DMS79 treated with DMSO at 0.1 percent for 48 hours (cell line): ENCODE data around the gene FXYD3.
"Not testable (repeated sequence)": the region's sequence is repeated elsewhere in the genome, so short reads cannot be mapped to it uniquely, and the experiment has no call there.

Experiments used
- DNase-seq: peaks from one replicate; lab custom pipeline; 2025; lab: John Stamatoyannopoulos, UW

The FXYD3 gene

DNA sequence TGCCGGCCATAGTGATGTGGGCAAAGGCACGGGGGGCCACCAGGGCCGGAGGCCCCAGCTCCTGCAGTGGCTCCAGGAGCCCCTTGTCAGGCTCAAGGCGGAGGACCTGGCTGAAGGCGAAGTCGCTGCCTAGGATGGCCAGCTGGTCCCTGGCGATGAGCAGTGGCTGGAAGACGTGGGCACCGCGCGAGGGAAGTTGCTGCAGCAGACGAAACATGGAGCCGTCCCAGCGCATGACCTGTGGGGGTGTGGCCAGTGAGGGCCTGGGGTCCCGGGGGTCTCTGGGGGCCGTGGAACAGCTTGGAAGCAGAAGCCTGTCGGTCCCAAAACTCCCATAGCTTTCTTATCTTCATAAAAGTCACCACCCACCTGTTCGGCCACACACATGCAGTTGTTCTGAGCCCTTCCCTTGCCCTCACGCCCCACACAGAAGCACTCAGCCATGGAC, 9.7 kb downstream of the FXYD3 start:
- DNase-seq = no peak

DNA sequence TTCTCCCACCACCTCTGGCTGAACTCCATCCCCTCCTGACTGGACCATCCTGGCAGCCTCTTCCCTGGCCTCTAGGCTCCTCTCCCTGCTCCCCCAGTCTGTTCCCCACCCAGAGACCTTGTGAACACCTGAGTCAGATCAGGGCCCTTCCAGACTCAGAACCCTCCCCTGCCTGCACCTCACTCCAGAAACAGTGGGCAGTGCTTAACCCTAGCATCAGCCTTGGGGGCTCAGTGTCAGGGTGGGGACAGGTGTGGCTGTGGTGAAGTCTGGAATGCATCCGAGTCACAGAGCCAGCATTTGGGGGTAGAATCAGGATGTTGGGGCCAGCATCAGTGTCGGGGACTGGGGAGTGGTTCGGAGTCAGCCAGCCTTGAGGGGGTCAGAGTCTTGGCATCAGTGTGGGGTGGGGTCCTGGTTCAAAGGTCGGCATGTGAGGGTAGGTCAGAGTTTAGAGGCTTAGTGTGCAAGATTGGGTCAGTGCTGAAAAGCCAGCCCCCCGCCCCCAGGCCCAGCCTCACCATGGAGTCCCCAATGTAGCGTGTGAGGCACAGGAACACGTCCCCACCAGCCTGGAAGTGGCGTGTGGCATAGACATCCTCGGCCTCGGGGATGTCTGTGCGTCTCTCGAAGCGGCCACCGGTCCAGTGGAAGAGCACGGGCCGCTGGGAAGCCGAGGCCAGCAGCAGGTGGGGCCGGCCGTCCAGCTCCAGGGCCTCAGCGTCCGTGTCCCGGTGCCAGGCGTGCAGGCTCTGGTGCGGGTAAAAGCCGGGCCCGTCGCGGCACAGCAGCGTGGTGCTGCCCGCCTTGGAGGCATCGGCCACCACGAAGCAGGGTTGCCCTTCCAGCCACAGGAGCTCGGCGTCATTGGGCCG, 10.4 kb downstream of the FXYD3 start:
- DNase-seq = no peak

DNA sequence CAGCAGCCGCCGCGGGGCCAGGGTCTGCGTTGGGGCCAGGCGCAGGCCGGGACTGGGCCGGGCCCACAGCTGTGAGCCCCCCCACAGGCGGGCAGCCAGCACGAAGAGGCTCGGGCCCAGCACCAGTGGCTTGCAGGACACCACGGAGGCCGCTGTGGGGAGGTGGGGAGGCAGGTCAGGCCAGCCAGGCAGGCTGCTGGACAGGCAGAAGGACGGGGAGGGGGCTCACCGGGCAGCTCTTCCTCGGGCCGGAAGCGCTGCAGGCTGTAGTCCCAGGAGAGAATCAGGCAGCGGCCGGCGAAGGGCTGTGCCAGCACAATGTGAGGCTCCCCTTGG, 11.0 kb downstream of the FXYD3 start:
- DNase-seq = no peak

DNA sequence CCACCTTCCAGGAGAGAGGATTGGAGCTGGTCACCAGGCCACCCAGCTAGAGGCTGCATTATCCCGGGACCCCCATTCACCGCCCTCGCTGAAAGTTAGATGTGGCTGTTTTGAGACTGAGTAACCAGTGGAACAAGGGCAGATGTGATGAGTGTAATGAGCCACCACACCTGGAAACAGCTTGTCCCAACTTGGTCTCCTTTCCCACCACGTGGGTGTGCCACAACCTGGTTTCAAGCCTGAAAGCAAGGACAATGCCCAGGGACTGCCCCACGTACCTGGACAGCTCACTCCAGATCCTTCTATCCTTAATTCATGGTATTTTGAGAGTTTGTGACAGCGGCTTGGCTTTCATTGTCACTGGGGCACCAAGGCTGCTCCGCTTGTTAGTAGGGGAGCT, 12.2 kb downstream of the FXYD3 start:
- no peak for DNase-seq

DNA sequence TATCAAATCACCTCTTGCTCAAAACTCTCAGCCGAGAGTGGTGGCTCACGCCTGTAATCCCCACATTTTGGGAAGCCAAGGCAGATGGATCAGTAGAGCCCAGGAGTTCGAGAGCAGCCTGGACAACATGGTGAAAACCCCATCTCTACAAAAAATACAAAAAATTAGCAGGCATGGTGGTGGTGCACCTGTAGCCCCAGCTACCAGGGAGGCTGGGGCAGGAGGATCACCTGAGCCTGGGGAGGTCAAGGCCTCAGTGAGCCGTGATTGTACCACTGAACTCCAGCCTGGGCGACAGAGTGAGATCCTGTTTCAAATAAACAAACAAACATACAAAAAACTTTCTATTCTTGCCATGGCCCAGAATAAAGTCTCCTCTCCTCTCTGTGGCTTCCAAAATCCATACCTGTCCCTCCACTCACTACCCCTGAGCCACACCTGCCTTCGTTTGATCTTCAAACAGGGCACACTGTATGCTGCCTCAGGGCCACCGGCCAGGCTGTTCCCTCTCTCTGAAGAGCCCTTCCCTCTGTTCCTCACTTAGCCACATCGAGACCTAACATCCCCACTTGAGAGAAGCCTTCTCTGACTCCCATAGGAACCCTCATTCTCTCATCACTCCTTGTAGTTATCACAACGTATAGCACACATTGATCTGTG, 12.9 kb downstream of the FXYD3 start:
- DNase-seq = no peak

GRCh38 chr19:35129724-35130274, 14.2 kb downstream of the FXYD3 start:
- DNase-seq = not testable (repeated sequence)

- DNase-seq = no peak
Measured at GRCh38 chr19:35130761-35131720, 15.4 kb downstream of the FXYD3 start.

DNA sequence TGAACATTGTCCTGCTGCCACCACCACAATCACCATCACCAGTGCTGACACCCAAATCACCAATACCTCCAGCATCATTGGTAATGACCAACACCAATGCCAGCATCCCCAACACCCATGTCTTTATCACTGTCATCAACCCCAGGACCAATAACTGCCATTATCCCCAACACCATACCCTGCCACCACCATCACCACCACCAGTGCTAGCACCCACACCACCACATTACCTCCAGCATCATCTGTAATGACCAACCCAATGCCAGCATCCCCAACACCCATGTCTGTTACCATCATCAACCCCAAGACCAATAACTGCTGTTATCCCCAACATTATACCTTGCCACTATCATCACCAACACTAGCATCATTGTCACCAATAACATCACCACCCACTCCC, 16.6 kb downstream of the FXYD3 start:
- no peak for DNase-seq

DNA sequence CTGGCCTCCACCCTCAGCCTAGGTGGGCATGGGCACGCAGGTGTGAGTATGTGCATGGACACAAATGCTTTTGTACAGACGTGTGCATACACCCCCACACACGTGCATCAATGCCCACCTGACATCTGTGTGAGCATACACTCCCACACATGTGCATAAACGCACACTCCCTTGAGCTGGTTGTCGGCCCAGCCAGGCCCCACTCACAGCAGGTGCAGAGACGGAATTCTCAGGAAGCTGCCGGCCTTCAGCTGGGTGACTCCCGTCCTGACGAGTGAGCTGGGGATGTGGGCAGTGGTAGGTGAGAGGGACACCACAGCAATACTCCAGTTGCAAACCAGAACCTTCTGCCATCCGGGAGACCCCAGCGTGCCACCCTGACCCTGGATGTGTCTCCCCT, 18.2 kb downstream of the FXYD3 start:
- DNase-seq = no peak

DNA sequence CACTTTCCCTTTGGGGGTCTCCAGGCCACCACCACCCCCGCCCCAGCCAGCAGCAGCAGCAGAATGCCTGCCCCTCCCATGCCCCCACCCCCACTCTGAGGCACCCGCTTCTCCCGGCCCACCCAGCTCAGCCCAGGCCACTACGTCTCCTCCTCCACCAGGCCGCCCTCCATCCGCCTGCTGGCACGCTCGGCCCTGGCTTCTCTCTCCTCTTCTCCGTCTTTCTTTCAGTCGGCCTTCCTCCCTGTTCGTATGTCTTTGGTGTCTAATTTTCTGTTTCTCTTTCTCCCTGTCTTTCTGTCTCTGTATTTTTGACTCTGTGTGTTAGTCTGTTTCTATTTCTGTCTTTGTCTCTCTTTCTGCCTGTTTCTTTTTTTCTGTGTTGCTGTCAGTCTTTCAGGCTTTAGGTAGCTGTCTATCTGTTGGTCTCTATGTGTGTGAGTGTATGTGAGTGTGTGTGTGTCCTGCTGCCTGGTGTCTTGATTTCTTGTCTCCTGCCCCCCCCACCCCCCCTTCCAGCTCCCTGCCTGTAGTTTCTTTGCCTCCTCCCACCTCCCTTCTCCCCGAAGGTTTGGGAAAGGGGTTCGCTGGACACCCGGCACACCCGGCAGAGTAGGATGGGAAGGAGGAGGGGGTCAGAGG, 19.1 kb downstream of the FXYD3 start, which contains the start of gene LGI4:
Gene LGI4, minus strand, starts transcription at position 459 of the 642 bp plus-strand sequence. Its CDS starts 379 bp downstream, at position 80.
- no peak for DNase-seq

DNA sequence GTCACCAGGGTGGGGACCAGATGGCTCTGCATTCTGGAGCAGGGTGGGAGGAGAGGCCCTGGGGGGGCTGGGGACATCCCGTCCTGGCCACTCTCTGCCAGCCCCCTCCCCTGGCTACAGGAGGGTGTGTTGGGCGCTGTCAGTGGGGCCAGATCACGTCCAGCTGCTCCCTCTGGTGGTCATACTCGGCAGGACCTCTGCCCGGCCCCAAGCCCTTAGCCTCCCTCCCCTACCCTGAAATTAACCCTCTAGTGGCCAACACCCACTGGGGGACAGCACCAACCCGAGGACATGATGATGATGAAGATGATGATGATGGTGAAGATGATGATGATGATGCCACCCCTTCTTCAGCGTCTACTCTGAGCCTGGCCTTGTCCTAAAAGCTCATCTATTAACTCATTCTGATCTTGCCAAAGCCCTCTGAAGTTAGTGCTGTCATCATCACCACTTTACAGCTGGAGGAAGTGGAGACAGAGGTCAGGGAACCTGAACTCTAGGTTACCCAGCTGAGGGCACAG, 19.8 kb downstream of the FXYD3 start:
- peak; percentile 26 for DNase-seq

DNA sequence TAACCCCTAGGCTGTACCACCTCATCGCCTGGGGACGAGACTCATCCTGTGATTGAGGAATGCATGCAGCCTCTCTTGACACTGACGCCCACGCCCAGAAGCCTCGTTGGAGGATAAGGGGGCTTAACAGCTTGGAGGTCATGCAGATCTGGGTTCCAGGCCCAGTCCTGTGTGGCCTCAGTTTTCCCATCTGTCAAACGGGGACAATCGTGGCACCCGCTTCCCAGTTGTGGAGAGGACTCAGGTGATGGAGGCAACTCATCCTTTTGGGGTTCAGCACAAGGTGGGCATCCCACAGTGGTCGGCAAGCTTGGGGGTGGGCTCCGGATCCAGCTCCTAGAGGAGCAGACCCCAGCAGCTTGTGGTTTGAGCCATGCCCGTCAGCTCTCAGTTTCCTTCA, 20.6 kb downstream of the FXYD3 start:
- no peak for DNase-seq

- DNase-seq = no peak
Measured at GRCh38 chr19:35136977-35137702, 21.5 kb downstream of the FXYD3 start.

DNA sequence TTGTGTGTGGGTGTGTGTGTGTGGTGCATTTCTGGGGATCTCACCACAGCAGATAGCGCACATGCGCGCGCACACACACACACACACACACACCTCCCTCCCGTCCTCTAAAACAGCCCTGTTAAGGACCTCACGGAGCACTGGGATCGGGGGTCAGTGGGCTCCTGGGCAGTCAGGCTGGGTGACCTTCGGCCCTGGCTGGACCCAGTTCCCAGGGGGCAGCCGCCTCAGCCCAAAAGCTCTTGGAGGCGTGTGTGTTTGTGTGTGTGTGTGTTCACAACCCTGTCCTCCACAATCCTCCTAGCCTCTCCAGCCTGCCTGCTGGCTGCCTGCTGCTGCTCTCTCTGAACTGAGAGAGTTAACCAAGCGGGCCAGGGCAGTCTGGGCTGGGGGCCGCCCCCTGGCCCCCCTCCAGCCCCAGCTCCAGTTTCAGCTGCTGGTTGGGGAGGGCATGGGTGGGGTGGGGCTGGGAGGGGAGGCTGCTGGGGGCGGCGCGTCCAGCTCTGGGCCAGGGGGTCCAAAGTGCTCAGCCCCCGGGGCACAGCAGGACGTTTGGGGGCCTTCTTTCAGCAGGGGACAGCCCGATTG, 22.8 kb downstream of the FXYD3 start, which contains the start of gene FXYD1:
Gene FXYD1, plus strand, starts transcription at position 520 of the 588 bp plus-strand sequence. CDS start 1,256 bp downstream, outside the sequence.
- no peak for DNase-seq

DNA sequence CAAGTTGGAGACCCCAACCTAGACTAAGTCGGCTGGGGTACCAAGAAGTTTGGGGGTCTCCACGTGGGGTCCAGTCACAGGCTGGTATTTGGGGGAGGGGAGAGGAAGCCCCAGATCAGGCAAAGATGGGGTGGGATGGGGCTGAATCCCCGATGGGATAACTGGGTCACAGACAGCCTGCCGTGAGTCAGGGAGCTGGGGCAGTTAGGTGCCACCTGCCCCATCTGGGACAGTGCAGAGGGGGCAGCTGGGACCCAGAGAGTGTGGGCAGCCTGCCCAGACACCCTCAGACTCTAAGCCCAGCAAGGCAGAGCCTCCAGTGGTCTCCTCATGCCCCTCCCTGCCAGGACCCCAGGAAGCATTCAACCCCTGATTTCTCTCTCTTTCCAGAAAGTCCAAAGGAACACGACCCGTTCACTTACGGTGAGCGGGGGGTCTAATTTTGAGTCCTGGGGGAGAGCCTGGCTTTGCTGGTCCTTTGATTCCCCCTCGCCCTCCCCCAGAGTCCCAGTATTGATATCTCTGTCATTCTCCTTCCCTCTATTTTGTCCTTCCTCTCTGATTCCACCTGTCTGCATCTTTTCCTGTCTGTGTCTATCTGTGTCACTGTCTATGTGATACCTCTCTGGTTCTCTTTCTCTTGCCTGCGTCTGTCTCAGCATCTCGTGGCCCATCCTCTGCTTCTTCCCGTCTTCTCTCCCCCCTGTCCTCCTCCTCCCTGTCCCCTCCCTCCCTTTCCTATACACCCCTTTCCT, 24.8 kb downstream of the FXYD3 start:
- no peak for DNase-seq

DNA sequence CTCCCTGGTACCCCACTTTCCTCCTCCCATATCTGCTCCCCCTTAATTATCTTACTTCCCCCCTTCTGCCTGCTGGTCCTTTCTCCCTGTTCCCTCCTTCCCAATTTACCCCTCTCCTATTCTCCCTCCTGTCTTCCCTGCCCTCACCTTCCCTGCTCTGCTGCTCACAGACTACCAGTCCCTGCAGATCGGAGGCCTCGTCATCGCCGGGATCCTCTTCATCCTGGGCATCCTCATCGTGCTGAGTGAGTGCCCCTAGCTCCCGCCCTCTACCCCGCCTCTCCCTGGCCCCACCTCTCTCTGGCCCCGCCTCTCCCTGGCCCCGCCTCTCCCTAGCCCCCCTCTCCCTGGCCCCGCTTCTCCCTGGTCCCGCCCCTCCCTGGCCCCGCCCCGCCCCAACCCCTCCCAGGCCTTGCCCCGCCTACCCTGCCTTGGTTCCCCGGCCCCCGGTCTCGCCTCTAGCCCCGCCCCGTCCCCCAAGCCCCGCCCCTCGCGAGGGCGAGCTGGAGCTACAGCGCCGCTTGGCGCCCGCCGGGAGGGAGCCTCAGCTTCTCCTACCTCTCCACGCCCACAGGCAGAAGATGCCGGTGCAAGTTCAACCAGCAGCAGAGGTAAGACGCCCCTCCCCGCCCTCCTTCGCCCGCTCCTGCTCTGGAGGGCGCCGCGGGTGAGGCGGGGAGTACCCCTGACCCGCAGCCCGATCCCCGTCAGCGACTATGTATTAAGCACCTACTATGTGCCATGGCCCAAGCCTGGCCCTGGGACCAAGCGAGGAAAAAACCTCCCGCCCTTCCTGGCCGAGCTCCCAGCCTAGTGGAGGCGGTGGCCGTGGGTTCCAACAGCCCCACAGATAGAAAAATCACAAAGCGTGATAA, 25.6 kb downstream of the FXYD3 start:
- no peak for DNase-seq

DNA sequence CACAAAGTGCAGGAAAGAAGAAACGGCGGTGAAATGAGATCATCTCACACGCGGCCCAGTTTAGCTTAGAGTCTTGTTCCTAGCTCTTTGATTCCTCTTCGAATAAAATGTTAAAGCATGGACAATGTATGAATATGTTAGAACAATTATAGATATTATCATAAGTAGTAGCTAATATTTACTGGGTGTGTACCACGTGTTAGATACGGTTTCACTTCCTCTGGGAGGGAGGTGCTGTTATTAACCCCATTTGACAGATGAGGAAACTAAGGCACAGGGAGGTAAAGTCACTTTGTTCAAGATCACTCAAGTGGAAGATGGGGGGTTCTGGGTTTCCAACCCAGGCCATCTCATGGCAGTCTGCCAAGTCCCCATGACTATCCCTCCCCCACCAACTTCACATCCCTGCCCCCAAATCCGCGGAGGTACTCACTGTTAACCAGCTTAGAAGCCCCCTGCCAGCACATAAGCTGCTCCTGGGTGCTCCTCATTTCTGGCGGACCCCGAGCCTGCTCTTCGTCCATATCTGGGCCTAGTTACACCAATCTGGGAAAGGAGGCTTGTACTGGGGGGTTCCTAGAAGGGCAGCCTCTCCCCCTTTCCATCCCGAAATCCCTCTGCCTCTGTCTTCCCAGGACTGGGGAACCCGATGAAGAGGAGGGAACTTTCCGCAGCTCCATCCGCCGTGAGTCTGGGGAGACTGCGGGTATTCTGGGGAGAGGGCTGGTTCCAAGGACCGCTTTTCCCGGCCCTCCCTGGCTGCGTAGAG, 26.4 kb downstream of the FXYD3 start:
- no peak for DNase-seq
